GM19455 (cell line): ENCODE data around the gene TASP1.

Source experiments
- ATAC-seq: cut with Tn5 transposase; IDR thresholded peaks from one replicate; pipeline ENCODE4 v1.9.1; 2021; ENCODE audit not compliant: unreplicated experiment

The TASP1 gene

DNA sequence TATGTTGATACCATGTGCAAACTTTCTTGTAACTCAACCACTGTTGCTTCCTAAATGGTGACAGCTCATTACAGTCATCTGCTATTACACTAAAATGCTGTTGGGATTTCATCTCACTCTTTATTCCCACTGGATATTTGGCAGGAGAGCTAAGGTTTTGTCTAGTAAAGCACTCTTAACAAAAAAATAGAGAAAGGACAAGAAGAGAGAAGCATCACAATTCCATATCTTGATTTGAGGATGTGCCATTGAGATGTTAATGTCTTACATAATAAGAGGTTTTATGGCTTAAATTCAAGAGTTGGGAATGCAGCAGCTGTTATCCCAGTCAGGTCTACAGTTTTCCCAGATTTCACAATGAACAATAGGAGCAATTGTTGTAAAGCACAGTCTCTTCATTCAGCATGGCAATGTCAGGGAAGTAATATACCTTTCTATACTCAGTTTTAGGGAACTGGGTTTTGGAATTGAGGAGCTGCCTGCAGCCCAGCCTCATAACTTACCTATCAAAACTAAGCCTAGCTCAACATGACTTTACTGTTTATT is 282.7 kb downstream of the TASP1 start:
- no peak for ATAC-seq

DNA sequence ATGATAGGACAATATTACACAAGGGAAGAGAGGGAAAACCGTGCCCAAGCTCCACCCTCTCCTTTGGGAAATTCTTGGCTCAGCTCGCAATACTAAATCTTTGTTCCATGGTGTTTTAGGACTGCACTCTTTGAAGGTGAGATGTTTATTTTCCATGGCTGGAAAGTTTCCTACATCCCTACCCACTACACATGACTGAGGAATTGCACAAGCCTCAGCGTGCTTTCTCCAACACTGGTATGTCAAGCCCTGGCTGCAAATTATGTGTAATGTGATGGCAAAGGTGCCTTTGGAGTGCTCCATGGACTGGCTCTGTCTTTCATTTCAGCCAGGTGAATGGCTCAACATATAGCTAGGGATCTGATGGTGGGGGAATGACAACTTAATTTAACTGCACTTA is 283.3 kb downstream of the TASP1 start:
- ATAC-seq = no peak

DNA sequence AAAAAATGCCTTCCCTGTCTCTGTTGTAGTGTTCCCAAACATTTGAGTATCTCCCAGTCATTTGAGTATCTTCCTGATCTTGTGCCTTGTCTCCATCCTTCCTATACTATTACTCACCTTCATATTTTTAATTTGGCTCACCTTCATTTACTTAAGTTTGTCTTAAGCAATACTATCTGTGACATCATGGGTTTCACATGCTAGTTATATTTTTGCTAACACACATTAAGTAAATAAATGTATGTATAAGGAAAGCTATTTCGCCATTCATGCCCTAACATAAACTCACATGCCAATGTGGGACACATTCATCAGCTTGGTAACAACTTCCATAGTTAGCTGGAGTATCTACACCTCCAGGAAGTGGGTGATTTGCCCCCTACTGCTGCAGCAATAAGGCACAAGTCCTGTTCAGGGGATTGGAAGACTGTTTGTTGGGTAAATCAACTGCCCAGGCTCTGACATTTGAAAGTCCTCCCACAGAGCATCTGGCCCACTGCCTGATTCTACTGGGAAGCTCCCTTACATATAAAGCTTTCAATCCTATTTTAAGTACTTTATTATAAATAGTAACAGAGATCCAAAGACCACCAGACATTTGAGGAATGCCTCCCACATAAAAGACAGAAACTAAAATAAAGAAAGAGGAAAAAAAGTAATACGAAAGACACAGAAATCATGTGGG is 285.3 kb downstream of the TASP1 start:
- ATAC-seq = no peak

DNA sequence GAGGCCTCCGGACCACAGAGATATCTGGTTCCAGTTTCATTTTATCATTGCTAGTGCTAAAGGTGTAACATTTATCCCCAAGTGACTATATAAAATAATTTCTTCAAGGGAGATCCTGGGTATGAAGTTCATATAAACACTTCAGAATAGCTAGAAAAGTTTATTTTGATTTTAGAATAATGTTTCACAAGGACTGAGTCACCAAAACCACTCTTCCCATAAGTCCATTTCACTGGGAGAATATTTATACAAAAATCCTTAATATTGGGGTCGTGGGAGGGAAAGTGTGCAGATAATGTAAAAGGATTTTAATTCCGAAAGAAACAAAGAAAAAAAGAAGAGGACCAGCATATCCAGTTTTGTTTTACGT is 289.5 kb downstream of the TASP1 start:
- ATAC-seq = no peak

DNA sequence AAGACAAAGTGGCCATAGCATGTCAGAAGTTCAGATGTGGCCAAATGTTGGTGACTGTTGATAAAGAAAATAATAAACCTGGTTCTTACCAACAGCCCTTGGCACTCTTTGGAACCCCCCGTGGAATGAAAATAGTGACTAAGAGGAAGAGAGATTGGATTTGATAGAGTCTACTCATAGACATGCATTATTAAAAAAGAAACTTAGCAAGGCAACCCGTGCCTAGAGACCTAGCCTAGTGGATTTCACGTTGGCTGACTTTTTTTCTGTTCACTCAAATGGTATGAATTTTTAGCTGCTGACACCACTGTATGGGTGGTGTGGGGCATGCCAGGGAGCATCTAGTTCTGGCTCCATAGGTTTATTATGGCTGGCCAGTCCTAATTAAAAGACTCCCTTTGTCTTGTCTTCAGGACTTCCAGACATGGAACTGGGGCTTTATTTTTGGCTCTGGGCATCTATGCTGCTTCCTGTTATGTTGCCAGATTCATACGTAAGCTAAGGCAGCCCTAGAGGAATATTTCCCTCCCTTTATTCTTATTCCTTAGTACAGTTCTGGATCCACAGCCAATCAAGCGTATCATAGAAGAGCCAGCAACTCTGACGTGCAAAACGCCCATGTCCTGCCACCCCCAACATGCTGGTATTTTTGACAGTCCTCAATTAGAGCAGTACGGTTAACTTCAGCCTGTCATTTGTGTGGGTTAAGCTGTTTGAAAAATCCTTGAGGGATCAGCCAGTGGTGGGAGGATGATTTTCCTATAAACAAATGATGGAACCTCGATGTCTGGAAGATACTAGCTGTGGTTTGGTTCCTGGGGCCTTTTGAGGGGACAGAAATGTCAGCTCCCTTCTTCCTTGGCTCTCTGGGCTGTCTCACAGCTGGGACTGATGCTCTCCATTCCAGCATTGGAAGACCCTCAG is 290.2 kb downstream of the TASP1 start:
- ATAC-seq = no peak

DNA sequence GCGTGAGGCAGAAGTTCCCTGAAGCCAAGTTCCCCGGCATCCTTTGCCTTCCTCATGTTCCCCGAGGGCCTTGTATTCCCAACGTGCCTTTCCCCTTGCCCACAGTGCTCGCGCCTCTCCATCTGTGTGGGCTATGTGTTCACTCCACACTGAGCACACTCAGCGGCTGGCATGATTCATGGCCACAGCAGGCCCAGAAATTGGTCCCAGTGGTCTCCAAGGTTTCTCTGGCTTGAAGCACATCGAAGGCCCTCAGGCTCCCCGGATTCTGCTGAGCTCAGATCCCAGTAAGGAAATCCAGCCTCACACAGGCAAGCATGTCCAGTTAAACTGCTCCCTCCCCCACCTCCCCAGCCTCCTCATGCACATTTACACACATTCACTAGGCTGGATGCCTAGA is 294.1 kb downstream of the TASP1 start:
- ATAC-seq = no peak

DNA sequence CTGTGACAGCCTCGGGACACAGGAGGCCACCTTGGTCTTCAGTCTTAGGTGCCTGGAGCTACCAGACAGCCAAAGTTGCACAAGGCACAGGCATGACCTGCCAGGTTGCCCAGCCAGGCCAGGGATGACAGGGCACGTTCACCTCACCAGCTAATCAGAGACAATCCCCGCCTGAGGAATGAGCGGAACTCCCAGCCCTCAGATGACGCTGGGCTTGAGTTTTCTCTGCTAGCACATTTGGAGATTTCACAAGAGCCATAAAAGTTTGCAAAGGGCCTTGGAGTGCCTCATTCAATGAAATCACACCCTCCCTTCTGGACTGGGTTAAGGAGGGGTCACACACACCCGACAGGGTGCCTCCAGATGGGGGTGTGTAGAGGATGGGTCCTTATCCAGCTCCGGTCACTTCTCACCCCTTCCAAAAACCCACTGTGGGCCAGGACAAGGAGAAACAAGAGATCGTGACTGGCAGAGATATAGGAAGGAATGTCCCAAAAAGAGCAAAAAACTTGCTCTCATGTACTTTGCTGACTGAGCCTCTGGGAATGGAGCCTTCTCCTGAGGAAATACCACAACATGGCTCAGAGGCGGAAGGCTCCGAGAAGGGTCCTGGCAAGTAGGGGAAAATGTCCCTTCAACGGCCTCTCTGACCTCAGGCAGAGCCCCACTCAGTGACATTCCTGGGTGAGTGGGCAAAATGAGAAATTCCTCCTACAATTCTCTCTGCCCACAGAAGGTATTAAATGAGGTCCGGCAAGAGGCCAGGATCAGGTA is 296.1 kb downstream of the TASP1 start:
- no peak for ATAC-seq

DNA sequence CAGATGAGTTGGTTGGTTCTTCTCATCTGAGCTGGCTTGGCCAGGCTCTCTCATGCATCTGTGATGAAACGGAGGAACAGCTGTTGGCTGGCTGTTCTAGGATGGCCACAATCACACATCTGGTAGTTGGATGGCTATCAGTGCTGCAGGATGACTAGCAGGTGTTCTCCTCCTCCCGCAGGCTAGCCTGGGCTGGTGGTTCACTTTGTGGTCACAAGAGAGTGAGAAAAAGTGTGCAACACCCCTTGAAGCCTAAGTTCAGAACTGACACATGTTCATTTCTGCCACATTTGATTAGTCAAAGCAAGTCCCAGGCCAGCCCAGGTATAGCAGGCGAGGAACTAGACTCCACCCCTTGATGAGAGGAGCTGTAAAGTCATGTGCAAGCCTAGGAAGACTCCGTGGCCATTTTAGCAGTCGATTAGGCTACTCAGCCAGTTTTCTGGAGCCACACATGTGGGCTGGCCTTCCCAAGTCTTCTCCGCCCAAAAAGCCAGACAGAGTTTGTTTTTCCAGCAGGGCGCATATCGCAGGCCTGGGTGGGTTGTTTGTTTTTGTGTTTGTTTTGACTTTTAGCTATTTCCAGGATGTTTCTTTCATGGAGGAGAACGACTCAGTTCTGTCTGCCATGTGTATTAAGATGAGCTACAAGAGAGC is 296.9 kb downstream of the TASP1 start:
- ATAC-seq = no peak

DNA sequence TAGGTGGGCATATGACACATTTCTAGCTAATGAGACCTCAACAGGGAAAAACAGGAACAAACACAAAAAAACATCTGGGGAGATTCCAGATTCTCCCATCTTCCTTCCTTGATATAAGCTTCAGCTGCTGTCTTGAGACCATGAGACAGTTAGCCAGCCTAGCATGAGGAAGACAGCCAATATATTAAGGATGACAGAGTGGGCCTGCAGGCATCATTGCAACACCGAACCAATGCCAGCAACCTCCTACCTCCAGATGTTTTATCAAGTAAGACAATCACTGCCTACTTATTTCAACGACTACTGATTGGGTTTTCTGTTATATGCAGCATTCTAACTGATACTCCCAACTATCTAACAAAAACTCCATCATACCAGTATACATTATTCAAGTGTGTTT is 298.6 kb downstream of the TASP1 start:
- ATAC-seq = no peak
